ENCODE data around the gene COPS7B. TPM values are rescaled to one million over a fixed set of nuclear protein-coding genes. Genes with fewer than 3 reads are reported as not detected.

Gene COPS7B
- total and polyA plus RNA-seq, 9 of the 15 experiments (the other 6 are each of a cell fraction or from before 2014, with no cell fraction given) = 6.0 to 50.7 (median 21.8) TPM

GRCh38 chr2:231752061-231752460, 34.2 kb upstream of the COPS7B start:
- no peak overlapping the region for H3K9ac ChIP-seq (ENCODE audit: insufficient read depth in 1 of 2, low read depth in 2 of 2, low read length in 2 of 2)
- no peaks in the 10 kb centered on the region for H3K79me2 ChIP-seq (ENCODE audit: control insufficient read depth, insufficient read depth, low read length)
- H3K9me1 ChIP-seq (ENCODE audit: control insufficient read depth, insufficient read depth, low read length) = no peaks in the 10 kb centered on the region
- no peaks in the 10 kb centered on the region for H3K9me3 ChIP-seq (replicated peaks; ENCODE audit: control insufficient read depth, insufficient read depth, low read depth, low read length)
- no peak overlapping the region for H3K4me3 ChIP-seq
- H3K4me1 ChIP-seq (replicated peaks in 1 of 2; ENCODE audit: control insufficient read depth in 2 of 2, insufficient read depth in 2 of 2, low read length in 2 of 2) = no peaks in the 10 kb centered on the region
- DNase-seq (ENCODE audit: extremely low read depth in 1 of 4, low spot score in 3 of 4) (no peak), ATAC-seq (no peak), FAIRE-seq (no peak)
- no peaks in the 10 kb centered on the region for H3K36me3 ChIP-seq (ENCODE audit: control insufficient read depth, insufficient read depth, low read length)
- ChIA-PET CTCF (ENCODE audit: low intra/inter-chr PET ratio) (no interaction called here), POLR2A (interaction anchor here (0.5 kb wide), 1 partner anchor 163 kb away, joined by 5 read pairs; no protein-coding TSS in a partner anchor)
- no peak overlapping the region for H3K4me2 ChIP-seq (ENCODE audit: insufficient read depth, low read length)
- 8% methylated on average over 2 of the region's 2 CpGs for WGBS (ENCODE audit: insufficient coverage, low coverage, missing lambda C conversion rate)
- no TSS peak for BruUV-seq (replicated peaks)
- H2AFZ ChIP-seq (ENCODE audit: low read depth, low read length) = no peak overlapping the region
- no peak overlapping the region for H3K27ac ChIP-seq (ENCODE audit: extremely low read depth, low read depth, low read length)
- in situ Hi-C loops (cut with MboI) (no loop called here), intact Hi-C loops (cut with micrococcal nuclease) (no loop called here)
- no peaks in the 10 kb centered on the region; the same call in 1 of the 2 replicates for H4K20me1 ChIP-seq (replicated peaks; ENCODE audit: control insufficient read depth, insufficient read depth, low read length)
- H3K27me3 ChIP-seq (ENCODE audit: control insufficient read depth in 2 of 2, insufficient read depth in 2 of 2, low read length in 2 of 2) = no peaks in the 10 kb centered on the region
- TF ChIP-seq ZNF197 (CRISPR knock-in tag; IDR thresholded peaks at IDR 0.05; ENCODE audit: low read depth) (no peak), GTF2E2 (tag; IDR thresholded peaks at IDR 0.05) (no peak), RERE (CRISPR knock-in tag; IDR thresholded peaks at IDR 0.05; ENCODE audit: borderline replicate concordance) (no peak), ZNF398 (CRISPR knock-in tag; IDR thresholded peaks at IDR 0.05) (no peak), BRCA1 (IDR thresholded peaks at IDR 0.05) (no peak), BRCA1 (CRISPR knock-in tag; IDR thresholded peaks at IDR 0.05) (no peak), BRF1 (IDR thresholded peaks at IDR 0.05; ENCODE audit: borderline replicate concordance, extremely low read depth, insufficient read length) (no peak), ZNF512 (tag; IDR thresholded peaks at IDR 0.05) (no peak), FUS (optimal IDR thresholded peaks at IDR 0.05; ENCODE audit: low read depth, low read length) (no peak), TEAD1 (CRISPR knock-in tag; IDR thresholded peaks at IDR 0.05) (no peak), CBX5 (IDR thresholded peaks at IDR 0.05; ENCODE audit: borderline replicate concordance, low read depth) (no peak), MAFF (IDR thresholded peaks at IDR 0.05; ENCODE audit: low read length) (no peak), CBFA2T3 (IDR thresholded peaks at IDR 0.05) (no peak)
- TF ChIP-seq, protein P1, sequence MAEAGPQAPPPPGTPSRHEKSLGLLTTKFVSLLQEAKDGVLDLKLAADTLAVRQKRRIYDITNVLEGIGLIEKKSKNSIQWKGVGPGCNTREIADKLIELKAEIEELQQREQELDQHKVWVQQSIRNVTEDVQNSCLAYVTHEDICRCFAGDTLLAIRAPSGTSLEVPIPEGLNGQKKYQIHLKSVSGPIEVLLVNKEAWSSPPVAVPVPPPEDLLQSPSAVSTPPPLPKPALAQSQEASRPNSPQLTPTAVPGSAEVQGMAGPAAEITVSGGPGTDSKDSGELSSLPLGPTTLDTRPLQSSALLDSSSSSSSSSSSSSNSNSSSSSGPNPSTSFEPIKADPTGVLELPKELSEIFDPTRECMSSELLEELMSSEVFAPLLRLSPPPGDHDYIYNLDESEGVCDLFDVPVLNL (CRISPR knock-in tag; IDR thresholded peaks at IDR 0.05; ENCODE audit: low read depth) = no peak
